HepG2 (cell line): ENCODE data around the gene ATG3. TPM values are rescaled to one million over a fixed set of nuclear protein-coding genes. Genes with fewer than 3 reads are reported as not detected.

Source experiments
- ATAC-seq: fragments of 200-7000 bp; cut with Tn5 transposase; 3 replicates; pipeline ENCODE4 v1.9.1; 2020; ENCODE audit warnings: mild to moderate bottlenecking, moderate library complexity
- BruUV-seq: library from RNA; stranded (reverse); fragments of 400-500 nt; replicated peaks from 2 replicates; lab custom pipeline; 2021; lab: Mats Ljungman, UMichigan
- CTCF ChIA-PET: fragments of 300-600 bp; formaldehyde crosslinking; extraction: SDS; loops from one replicate; lab custom pipeline; 2021; ENCODE audit warnings: low total read pairs, inconsistent platforms, low intra/inter-chr PET ratio; lab: Yijun Ruan, JAX
- POLR2A ChIA-PET: fragments of 350-600 bp; sonication (Branson Sonifier 250); formaldehyde crosslinking; loops from one replicate; lab custom pipeline; 2020; ENCODE audit warnings: antibody characterized with exemption, inconsistent platforms; lab: Yijun Ruan, JAX
- DNase-seq: peaks from one replicate; pipeline ENCODE4 v3.0.0-alpha.2; 2015; ENCODE audit warnings: low spot score
- FAIRE-seq: peaks from 3 replicates; lab custom pipeline; 2011; peaks lifted over from hg19 to GRCh38; lab: Jason Lieb, UNC
- H2AFZ ChIP-seq: one replicate; pipeline ENCODE4 v1.6.1; 2011; ENCODE audit warnings: low read length, inconsistent platforms
- H3K27ac ChIP-seq: fragments of 300-600 bp; 3 replicates; pipeline ENCODE4 v1.8.0; 2011; ENCODE audit warnings: mixed run types, mild to moderate bottlenecking, mixed read lengths, low read length, inconsistent platforms; ENCODE audit not compliant: insufficient read depth; ENCODE audit errors: extremely low read length
- H3K27me3 ChIP-seq, 2 experiments: fragments of 200-600 bp in 1 of 2; 2 replicates in 1 of 2; 3 replicates in 1 of 2; pipeline versions ENCODE4 v1.6.0 to v1.8.0; 2011; ENCODE audit warnings: low read length in 2 of 2, mild to moderate bottlenecking in 2 of 2, moderate library complexity in 2 of 2, inconsistent platforms in 1 of 2; ENCODE audit not compliant: insufficient read depth in 2 of 2, control insufficient read depth in 1 of 2
- H3K36me3 ChIP-seq, 2 experiments: fragments of 200-600 bp in 1 of 2; replicated peaks in 1 of 2; 2 replicates in 1 of 2; 3 replicates in 1 of 2; pipeline versions ENCODE4 v1.5.1 to v1.8.0; 2011; ENCODE audit warnings: low read length in 2 of 2, inconsistent platforms in 1 of 2; ENCODE audit not compliant: insufficient read depth in 2 of 2, control insufficient read depth in 1 of 2
- H3K4me1 ChIP-seq: 2 replicates; pipeline ENCODE4 v1.5.1; 2012; ENCODE audit warnings: low read length, inconsistent platforms; ENCODE audit not compliant: insufficient read depth
- H3K4me2 ChIP-seq: 2 replicates; pipeline ENCODE4 v1.6.0; 2011; ENCODE audit warnings: low read depth, low read length, inconsistent platforms
- H3K4me3 ChIP-seq, 3 experiments: fragments of 200-600 bp in 1 of 3; sonication (generic), shearing (Covaris generic) in 1 of 3; replicated peaks in 1 of 3; 2 replicates each; pipeline ENCODE4 v1.5.1; 2011 to 2016; ENCODE audit warnings: low read length in 3 of 3, inconsistent platforms in 2 of 3, low read depth in 2 of 3, mild to moderate bottlenecking in 2 of 3, control low read depth in 1 of 3, mixed read lengths in 1 of 3; ENCODE audit not compliant: insufficient read depth in 1 of 3
- H3K79me2 ChIP-seq: one replicate; pipeline ENCODE4 v1.6.1; 2011; ENCODE audit warnings: low read length, inconsistent platforms; ENCODE audit not compliant: insufficient read depth
- H3K9ac ChIP-seq: 2 replicates; pipeline ENCODE4 v1.6.0; 2011; ENCODE audit warnings: mild to moderate bottlenecking, low read depth, low read length, inconsistent platforms; ENCODE audit not compliant: insufficient read depth
- H3K9me3 ChIP-seq: 2 replicates; pipeline ENCODE4 v1.5.1; 2012; ENCODE audit warnings: mild to moderate bottlenecking, low read length
- H4K20me1 ChIP-seq: 2 replicates; pipeline ENCODE4 v1.6.0; 2011; ENCODE audit warnings: inconsistent platforms, mild to moderate bottlenecking, low read length, moderate library complexity; ENCODE audit not compliant: insufficient read depth
- CAMTA2 ChIP-seq: sonication (generic); formaldehyde crosslinking; IDR thresholded peaks from 2 replicates; pipeline ENCODE4 v1.4.0; 2020; ENCODE audit warnings: mild to moderate bottlenecking, missing genetic modification reagents, borderline replicate concordance
- DPF2 ChIP-seq: sonication (generic); formaldehyde crosslinking; IDR thresholded peaks from 2 replicates; pipeline ENCODE4 v1.4.0; 2020; ENCODE audit warnings: mild to moderate bottlenecking, low read depth, missing genetic modification reagents, borderline replicate concordance
- GLI4 ChIP-seq: sonication (generic); formaldehyde crosslinking; IDR thresholded peaks from 2 replicates; pipeline ENCODE4 v1.5.1; 2020; ENCODE audit warnings: missing genetic modification reagents, mild to moderate bottlenecking, moderate library complexity, borderline replicate concordance
- IRF2 ChIP-seq: IDR thresholded peaks from 2 replicates; pipeline ENCODE4 v1.6.1; 2018; ENCODE audit warnings: missing genetic modification reagents, missing compliant biosample characterization
- KDM5A ChIP-seq: fragments of 200-600 bp; sonication (generic); IDR thresholded peaks from 2 replicates; pipeline ENCODE4 v1.7.0; 2018; ENCODE audit warnings: antibody characterized with exemption, mild to moderate bottlenecking, low read length, borderline replicate concordance
- KDM6A ChIP-seq: IDR thresholded peaks from 2 replicates; pipeline ENCODE4 v1.6.1; 2016; ENCODE audit warnings: low read depth
- KLF13 ChIP-seq: sonication (generic); formaldehyde crosslinking; IDR thresholded peaks from 2 replicates; pipeline ENCODE4 v1.4.0; 2020; ENCODE audit warnings: mild to moderate bottlenecking, missing genetic modification reagents
- MYNN ChIP-seq: sonication (generic); formaldehyde crosslinking; IDR thresholded peaks from 2 replicates; pipeline ENCODE4 v1.4.0; 2020; ENCODE audit warnings: mild to moderate bottlenecking, low read depth, missing genetic modification reagents
- PBX3 ChIP-seq: sonication (generic); formaldehyde crosslinking; IDR thresholded peaks from 2 replicates; pipeline ENCODE4 v1.8.1; 2023; ENCODE audit warnings: missing genetic modification reagents, inconsistent platforms, borderline replicate concordance
- SALL1 ChIP-seq: sonication (generic); formaldehyde crosslinking; IDR thresholded peaks from 2 replicates; pipeline ENCODE4 v1.8.0; 2022; ENCODE audit warnings: mild to moderate bottlenecking, missing genetic modification reagents
- WIZ ChIP-seq: sonication (generic); formaldehyde crosslinking; IDR thresholded peaks from 2 replicates; pipeline ENCODE4 v1.5.1; 2020; ENCODE audit warnings: mild to moderate bottlenecking, missing genetic modification reagents
- ZFP90 ChIP-seq: sonication (generic); formaldehyde crosslinking; IDR thresholded peaks from 2 replicates; pipeline ENCODE4 v1.8.0; 2022; ENCODE audit warnings: missing genetic modification reagents, mild to moderate bottlenecking, inconsistent platforms, borderline replicate concordance
- ZNF780A ChIP-seq: sonication (generic); formaldehyde crosslinking; IDR thresholded peaks from 2 replicates; pipeline ENCODE4 v1.8.0; 2022; ENCODE audit warnings: mild to moderate bottlenecking, missing genetic modification reagents, moderate library complexity
- ZNF891 ChIP-seq: sonication (generic); formaldehyde crosslinking; IDR thresholded peaks from 2 replicates; pipeline ENCODE4 v1.5.0; 2020; ENCODE audit warnings: mild to moderate bottlenecking, missing genetic modification reagents
- in situ Hi-C: cut with HindIII; loops from 2 replicates; pipeline ENCODE4 v1.10.0; 2017; ENCODE audit warnings: low pct_unique_long_range_greater_than_20kb; ENCODE audit not compliant: extremely low pct_ligation_motif_present
- intact Hi-C: fragments of 100-400 bp; cut with micrococcal nuclease; formaldehyde crosslinking; loops from one replicate; pipeline ENCODE4 v1.10.0; 2022; ENCODE audit not compliant: unreplicated experiment
- polyA plus RNA-seq, 8 experiments: library from polyadenylated mRNA; depleted of rRNA in 3 of 8; stranded (reverse) in 7 of 8; unstranded in 1 of 8; fragments of >200 nt; fragmentation: Illumina TruSeq in 4 of 8; extraction: Trizol in 4 of 8; gene quantifications; 2 replicates each; pipeline versions ENCODE4 v1.2.1 to v1.2.3, GENCODE V29; 2011 to 2016; ENCODE audit warnings: low read depth in 4 of 8, missing spikeins in 1 of 8, mixed read lengths in 1 of 8; ENCODE audit not compliant: insufficient read depth in 1 of 8
- total RNA-seq, 5 experiments: library from RNA; depleted of rRNA; stranded (reverse); fragments of >200 nt; fragmentation: Illumina TruSeq; extraction: Trizol; gene quantifications; 2 replicates each; pipeline ENCODE4 v1.2.3, GENCODE V29; 2016; ENCODE audit warnings: low read depth in 1 of 5
- TF ChIP-seq, protein P1 (sequence below): sonication (generic); formaldehyde crosslinking; IDR thresholded peaks from 2 replicates; pipeline ENCODE4 v1.8.0; 2022; ENCODE audit warnings: mild to moderate bottlenecking, missing genetic modification reagents

ATG3 gene
- total and polyA plus RNA-seq, 2 of the 13 experiments (the other 11 are each of a cell fraction or from before 2014, with no cell fraction given): 19.6 to 34.8 TPM

- FAIRE-seq (no peak), DNase-seq (no peak), ATAC-seq (no peak)
- no peaks in the 10 kb centered on the region for H3K9me3 ChIP-seq
- in situ Hi-C loops: no loop called here
- intact Hi-C loops: no loop called here
- ChIA-PET POLR2A (no interaction called here), CTCF (no interaction called here)
- peaks cover 5 to 9% of the 10 kb centered on the region in 2 experiments; a peak in 3 of 5 replicates for H3K36me3 ChIP-seq
- no peak overlapping the region for H3K4me3 ChIP-seq
- no peaks in the 10 kb centered on the region for H3K27me3 ChIP-seq
- no peaks in the 10 kb centered on the region for H3K79me2 ChIP-seq
- H3K27ac ChIP-seq: no peak overlapping the region
- TF ChIP-seq KLF13 (CRISPR knock-in tag) (no peak), KDM6A (CRISPR knock-in tag) (no peak), MYNN (CRISPR knock-in tag) (no peak), KDM5A (no peak), ZNF780A (CRISPR knock-in tag) (no peak), CAMTA2 (CRISPR knock-in tag) (no peak), SALL1 (CRISPR knock-in tag) (no peak), IRF2 (no peak), PBX3 (CRISPR knock-in tag) (no peak), ZNF891 (CRISPR knock-in tag) (no peak), WIZ (CRISPR knock-in tag) (no peak), GLI4 (CRISPR knock-in tag) (no peak), ZFP90 (CRISPR knock-in tag) (no peak), DPF2 (CRISPR knock-in tag) (no peak)
- TF ChIP-seq, protein P1, sequence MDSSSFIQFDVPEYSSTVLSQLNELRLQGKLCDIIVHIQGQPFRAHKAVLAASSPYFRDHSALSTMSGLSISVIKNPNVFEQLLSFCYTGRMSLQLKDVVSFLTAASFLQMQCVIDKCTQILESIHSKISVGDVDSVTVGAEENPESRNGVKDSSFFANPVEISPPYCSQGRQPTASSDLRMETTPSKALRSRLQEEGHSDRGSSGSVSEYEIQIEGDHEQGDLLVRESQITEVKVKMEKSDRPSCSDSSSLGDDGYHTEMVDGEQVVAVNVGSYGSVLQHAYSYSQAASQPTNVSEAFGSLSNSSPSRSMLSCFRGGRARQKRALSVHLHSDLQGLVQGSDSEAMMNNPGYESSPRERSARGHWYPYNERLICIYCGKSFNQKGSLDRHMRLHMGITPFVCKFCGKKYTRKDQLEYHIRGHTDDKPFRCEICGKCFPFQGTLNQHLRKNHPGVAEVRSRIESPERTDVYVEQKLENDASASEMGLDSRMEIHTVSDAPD (CRISPR knock-in tag): no peak
- no peaks in the 10 kb centered on the region for H4K20me1 ChIP-seq
- no TSS peak for BruUV-seq
- no peak overlapping the region for H2AFZ ChIP-seq
- H3K4me2 ChIP-seq: no peak overlapping the region
- H3K9ac ChIP-seq: no peak overlapping the region
- H3K4me1 ChIP-seq: no peaks in the 10 kb centered on the region
Observed at GRCh38 chr3:112585782-112586181, 24.0 kb upstream of the ATG3 start.
